ENCODE measurements around the gene WDR82. TPM values are rescaled to one million over a fixed set of nuclear protein-coding genes. Genes with fewer than 3 reads are reported as not detected.

WDR82 gene
- total RNA-seq, 1 donor from 2014 or later = 75.5 TPM

DNA sequence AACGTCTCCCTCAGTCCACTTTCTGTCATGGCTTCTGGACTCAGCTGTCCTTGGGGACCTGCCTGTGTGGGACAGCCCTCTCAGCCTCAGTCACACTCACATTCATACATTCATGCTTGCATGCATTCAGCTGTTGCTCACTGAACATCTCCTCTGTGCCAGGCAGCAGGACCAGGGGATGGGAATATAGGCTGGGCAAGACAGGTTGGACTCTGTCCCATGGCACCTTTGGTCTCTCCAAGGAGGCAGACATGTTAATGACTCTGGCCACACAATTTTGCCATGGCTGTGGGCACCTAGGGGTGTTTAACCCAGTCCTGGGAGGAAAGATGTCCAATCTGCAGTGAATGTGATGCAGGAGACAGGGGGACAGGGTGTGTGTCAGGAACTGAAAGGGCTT is 29.9 kb upstream of the WDR82 start:
- DNase-seq (ENCODE audit: low read depth in 2 of 2) = no peak

DNA sequence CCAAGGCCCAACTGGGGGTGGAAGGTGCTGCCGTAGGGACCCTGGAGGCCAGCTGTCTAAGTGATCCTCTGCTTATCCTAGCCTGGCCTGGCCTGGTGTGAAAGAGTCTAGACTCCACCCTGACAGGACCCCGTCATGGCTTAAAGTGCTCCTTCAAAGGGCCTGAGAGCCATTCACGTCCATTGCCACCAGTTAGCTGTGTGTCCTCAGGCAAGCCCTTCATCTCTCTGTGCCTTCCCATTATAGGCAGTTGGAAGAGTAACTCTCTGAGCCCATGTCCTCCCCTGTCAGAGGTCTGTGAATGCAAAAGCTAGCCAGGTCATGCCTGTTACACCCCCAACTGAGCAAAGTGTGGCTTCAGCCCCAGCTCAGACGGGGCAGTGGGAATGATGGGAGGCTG is 28.5 kb upstream of the WDR82 start:
- DNase-seq (ENCODE audit: low read depth in 2 of 2) = no peak

DNA sequence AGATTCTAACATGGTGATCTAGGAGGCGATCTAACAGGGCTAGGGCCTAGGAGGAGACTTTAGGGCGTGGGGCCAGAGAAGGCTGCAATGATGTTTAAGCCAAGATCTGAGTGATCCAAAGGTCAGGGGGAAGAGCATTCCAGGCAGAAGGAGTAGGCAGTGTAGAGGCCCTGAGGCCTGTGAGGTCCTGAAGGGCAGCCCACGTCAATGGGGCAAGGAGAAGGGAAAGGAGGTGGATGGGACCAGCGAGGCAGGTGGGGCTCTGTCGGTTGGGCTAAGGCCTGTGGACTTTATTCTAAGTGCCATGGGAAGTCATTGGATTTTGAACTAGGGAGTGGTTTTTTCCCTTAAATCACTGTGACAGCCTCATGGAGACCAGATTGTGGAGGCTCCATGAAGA is 27.5 kb upstream of the WDR82 start:
- DNase-seq (ENCODE audit: low read depth in 2 of 2) = no peak

DNA sequence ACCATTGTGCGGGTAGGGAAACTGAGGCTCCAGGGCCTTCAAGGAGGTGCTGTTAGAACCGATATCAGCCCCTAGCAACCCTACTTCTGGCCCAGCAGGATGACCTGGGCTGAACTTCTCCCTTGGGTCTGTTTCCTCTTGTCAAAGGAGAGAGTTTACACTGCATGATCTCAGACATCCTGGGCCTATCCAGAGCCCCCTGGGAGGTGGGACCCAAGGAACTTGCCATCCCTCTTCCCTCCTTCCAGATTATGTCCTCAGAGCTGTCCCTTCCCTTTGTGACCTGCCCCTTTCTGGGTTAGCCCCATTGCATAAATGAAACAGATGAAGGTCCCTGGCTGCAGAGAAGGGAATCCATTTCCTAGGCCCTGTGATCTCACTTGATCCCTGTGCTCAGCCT is 25.4 kb upstream of the WDR82 start:
- no peak for DNase-seq (ENCODE audit: low read depth in 2 of 2)

DNA sequence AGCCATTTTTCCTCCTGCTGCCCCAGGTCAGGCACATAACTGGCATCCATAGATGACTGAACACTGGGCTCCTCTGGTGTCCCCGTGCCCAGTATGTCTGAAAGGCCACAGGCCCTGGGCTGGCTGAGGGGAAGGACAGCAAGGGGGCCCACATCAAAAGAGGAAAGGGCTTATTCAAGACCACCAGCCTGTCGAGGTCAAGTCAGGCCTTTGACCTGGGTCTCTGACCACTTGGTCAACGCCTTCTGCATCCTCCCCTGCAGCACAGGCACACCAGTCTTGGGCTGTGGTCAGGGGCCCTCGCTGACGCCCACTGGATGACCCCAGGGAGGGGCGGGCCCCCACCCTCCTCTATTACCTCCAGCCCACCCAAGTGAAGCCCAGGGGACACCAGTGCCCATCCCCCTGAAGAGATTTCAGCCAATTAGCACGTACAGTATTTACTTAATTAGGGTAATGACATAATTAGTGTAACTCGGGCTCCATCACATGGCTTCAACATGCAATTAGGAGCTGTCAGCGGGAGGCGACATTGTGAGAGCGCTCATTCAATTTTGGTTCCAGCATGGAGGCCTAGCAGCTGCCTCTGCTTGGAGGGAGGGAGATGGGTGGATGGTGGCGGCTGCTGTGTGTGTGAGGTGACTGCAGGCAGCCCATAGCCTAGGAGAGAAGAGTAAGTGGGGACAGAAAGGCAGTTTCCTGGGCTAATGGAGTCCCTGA is 24.1 kb upstream of the WDR82 start:
- no peak for DNase-seq (ENCODE audit: low read depth in 2 of 2)

DNA sequence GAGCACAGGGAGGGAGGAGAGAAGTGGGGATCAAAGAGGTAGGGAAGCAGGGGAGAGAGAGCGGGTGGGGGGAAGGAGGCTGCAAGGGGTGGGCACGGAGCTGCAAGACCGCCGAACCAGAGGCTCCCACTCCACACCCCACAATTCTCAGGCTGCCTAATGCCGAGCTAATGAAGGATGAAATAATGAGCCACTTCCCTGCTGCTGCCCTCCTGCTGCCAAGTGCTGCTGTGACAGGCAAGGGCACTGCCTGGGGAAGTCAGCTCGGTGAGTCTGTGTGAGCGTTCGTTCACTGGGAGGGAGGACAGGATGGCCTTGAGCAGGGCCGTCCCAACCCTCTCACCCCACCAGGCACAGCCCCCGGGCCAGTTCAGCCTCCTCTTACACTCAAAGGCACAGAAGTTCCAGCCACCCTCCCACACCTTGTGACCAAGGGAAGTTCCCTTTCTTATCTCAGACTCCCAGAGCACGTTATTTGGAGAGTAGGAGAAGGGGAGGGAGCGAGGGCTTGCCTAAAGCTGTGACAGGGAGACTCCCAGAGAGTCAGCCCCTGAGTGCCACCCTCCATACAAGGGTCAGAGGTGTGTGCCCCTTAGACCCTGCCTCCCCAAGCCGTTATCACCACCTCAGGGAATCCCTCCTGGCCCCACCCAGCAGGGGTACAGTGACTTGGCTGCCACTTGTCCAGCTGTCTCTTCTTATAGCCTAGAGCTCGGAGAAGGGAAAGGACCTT is 21.6 kb upstream of the WDR82 start:
- peak in 1 of 2 donors; percentile 47 for DNase-seq (ENCODE audit: low read depth in 2 of 2)

DNA sequence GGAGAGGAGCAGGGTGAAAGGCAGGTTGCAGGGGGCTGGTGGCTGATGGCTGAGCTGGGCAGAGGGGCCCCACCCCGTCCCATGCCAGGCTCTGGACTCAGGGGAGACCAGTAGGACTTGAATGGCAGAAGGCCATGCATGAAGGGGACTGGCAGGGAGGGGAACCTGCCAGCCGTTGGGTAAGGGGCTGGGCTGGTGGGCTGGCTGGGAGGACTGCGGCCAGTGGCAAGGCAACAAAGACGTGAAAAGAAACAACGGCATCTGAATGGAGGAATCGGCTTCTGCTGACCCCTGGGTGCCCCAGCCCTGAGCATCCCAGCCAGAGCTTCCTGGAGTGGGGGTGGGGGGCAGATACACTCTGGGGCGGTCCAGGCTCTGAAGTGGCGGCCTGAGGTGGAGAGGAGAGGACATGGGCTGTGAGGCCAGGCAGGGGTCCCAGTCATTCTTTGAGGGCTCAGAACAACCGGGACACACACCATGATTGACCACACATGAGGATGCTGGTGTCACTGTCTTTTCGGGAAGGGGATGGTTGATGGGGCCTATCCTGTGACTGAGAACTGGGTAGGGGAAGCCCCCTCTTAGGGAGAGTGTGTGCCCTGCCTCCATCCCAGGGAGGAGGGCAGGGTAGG is 20.9 kb upstream of the WDR82 start:
- DNase-seq (ENCODE audit: low read depth in 2 of 2) = no peak

DNA sequence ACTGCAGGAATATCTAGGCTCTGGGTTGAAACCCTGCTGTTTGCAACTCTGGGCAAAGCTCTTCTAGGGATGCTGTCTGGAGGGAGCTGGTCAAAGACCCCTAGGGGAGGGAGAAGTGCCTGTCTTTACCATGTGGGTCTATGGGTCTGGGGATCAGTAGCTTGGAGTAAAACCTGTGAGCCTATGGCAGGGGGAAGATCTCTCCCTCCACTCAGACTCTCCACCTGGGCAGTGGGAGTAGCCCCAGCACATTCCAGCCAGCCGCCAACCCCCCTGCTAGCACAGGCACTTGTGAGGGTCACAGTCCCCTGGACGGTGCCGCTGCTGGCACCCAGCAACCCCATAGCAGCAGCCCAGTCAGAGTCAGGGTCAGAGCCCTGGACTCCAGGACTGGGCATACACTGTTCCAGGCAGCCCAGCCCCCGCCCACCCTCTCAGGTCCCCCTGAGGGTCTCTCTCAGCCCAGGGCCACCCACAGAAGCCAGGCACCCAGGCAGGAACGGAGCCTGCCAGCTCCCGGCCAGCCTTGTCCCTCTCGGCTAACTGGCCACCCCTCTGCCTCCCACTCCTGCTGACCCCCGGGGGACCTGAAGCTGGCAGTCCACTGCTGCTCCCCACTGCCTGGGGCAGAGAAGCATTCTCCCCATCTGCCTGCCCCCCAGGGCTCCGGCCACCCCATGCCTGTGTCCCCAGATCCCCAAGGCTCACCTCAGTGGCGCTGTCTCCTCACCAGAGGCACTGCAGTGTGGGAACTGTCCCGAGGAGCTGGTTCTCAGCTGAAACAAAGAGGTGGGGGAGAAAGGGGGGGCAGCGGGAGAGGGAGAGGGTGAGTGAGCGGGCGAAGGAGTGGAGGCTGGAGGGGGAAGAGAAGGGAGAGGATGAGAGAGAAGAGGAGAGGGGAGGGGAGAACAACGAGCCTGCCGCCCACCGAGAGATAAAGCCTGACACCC is 20.0 kb upstream of the WDR82 start:
- DNase-seq (ENCODE audit: low read depth in 2 of 2) = no peak

DNA sequence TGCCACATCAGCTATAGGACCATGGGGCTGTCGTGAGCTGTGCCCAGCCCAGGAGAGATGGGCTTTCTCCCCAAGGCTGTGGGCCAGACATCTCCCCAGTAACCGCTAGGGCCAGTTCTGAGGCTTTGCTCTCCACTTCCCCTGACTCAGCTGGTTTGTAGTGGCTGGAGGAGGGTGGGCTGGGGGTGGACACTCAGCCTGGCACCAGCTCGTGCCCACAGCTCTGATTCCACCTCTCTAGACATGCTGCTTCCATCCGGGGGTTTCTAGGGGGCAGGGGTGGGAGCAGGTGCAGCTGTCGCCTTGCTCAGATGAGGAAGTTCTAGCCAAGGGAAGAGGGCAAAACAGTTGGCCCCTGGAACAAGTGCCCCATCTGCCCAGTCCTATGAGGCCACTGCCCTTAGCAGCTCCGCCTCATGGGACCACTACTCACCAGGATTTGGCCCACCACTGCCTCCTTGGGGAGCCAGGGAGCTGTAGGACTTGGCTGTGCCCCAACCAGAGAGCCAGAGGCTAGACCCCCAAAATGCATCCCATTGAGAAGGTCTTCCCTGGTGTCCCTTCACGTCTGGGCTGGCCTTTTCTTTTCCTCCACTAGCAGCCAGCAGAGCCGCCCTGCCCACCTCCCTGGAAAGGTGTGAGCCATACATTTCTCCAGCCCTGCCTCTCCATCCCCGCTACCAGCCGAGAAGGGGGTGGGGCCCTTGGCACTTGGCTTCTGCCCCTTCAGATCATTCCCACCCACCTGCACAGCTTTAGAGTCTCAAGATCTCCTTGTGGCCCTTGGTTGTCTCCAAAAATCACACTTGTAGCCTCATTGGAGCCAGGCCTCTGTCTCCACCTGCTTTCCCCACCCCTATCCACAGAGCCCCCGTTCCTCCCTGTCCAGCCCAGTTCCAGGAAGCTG is 19.0 kb upstream of the WDR82 start:
- no peak for DNase-seq (ENCODE audit: low read depth in 2 of 2)

DNA sequence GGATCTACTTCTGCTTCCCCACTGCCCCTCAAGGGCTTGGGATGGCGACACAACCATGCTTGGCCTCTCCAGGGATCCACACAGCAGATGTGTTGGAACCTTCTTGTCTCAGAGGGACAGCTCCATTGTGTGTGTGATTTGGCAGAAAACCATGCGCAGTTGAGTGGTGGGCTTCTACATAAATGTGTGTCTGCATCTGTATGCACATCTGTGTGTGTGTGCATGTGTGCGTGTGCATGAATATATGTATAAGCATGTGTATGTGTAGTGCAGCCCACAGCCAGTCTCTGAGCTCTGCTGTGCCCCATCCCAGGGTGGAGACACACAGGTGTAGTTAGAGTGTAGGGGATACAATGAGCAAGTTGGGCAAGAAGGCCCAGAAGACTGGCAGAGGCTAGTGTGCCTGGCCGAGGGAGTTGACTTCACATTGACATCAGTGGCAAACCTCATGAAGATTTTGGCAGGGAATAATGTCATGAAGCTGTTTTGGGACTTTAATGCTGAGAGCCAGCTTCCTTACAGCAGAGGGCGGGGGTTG is 17.3 kb upstream of the WDR82 start:
- DNase-seq (ENCODE audit: low read depth in 2 of 2) = no peak

DNA sequence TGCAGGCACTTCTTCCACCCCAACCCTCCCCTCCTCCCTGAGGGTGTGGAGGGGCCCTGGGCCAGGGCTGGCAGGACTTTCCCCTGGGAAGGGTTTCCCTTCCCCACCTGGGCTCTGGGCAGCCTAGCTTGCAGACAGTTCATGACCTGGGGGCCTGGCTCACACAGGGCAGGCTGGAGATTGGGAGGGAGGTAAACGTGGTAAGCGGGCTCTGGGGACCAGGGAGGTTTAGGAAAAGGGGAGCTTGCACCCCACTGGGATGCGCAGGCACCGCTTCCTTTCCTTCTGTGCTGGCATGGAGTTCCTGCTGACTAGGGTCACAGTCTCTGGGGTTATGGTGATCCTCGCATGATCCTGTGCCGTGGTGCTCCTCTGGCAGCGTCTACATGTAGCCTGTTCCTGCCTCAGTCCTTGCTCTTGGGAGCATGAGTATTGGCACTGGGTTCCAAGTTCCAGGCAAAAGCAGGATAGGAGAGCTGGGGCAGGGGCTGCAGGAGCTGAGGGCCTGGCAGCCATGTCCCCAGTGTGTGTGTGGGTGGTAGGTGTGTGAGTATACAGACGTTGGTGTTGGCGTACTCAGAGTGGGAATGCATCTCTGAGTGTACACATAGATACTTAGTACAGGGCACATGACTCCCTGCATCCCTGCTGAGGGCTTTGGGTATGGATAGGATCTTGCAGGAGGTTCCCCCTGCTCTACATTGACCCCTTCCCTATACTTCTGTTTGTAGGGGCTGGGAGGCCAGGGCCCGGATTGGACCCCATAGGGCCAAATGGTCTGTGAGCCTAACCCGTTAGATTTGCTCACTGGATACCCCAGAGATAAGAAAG is 16.1 kb upstream of the WDR82 start:
- DNase-seq (ENCODE audit: low read depth in 2 of 2) = no peak

DNA sequence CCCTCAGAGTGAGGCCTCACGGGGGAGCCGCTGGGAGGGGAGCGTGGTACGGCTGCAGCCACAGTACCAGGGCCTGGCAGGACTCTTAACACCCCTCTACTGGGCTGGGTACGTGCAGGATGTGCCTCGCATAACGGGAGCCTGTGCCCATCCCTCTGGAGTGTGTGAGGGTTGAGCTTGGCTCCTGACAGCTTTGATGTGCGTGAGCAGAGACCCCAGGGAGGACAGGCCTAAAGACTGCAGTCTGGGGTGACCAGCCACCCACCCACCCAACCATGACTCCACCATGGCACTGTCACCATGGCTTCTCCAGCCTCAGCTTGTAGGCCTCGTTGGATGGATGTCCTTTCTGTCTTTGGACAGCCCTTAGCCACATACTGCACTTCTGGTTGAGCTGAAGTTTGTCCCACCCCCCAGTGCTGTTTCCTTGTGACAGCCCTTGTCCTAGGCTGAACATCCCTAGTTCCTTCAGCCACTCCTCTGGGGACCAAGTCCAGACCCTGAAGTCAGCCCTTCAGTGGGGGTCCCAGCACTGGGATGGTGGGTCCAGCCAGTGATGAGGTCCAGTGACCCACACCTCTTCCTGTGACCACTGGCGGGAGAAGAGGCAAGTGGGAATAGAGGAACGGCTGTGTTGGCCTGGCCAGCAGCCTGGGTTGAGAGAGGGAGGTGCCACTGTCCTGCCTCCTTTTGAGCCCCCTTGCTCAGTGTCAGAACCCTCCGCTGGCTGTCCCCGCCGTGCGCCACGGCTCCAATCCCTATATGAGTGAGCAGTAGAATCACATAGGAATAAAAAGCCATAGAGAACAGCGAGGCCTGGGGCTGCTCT is 15.3 kb upstream of the WDR82 start:
- DNase-seq (ENCODE audit: low read depth in 2 of 2) = no peak

DNA sequence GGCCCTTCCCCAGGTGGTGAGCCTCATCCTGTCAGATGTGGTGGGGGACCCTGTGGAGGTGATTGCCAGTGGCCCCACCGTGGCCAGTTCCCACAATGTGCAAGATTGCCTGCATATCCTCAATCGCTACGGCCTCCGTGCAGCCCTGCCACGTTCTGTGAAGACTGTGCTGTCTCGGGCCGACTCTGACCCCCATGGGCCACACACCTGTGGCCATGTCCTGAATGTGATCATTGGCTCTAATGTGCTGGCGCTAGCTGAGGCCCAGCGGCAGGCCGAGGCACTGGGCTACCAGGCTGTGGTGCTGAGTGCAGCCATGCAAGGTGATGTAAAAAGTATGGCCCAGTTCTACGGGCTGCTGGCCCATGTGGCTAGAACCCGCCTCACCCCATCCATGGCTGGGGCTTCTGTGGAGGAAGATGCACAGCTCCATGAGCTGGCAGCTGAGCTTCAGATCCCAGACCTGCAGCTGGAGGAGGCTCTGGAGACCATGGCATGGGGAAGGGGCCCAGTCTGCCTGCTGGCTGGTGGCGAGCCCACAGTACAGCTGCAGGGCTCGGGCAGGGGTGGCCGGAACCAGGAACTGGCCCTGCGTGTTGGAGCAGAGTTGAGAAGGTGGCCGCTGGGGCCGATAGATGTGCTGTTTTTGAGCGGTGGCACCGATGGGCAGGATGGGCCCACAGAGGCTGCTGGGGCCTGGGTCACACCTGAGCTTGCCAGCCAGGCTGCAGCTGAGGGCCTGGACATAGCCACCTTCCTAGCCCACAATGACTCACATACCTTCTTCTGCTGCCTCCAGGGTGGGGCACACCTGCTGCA is 14.0 kb upstream of the WDR82 start:
- DNase-seq (ENCODE audit: low read depth in 2 of 2) = no peak

DNA sequence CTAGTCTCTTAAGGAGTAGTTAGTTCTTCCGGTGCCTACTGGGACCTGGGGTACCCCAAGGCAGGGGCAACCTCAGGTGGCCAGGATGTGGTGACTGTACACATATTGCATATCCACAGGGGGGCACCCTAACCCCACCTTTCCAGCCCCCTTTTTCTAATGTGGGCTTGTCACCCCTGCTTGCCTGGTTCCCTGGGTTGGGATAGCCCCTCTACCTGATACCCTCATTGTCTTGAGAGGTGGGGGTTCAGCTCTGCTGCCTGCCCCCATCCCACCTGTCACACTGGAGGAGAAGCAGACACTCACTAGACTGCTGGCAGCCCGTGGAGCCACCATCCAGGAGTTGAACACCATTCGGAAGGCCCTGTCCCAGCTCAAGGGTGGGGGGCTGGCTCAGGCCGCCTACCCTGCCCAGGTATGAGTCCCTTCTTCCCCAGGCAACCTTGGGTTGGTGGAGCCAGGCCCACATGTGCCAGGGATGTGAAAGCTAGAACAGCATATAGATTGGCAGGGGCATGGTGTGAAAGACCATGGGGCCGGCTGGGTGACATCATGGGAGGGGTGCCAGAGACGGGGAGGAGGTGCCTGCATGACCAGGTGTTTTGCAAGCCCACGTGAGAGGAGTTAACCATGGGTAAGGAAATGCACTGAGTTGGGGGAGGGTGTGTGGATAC is 13.2 kb upstream of the WDR82 start:
- DNase-seq (ENCODE audit: low read depth in 2 of 2) = peak in 1 of 2 donors; percentile 42

DNA sequence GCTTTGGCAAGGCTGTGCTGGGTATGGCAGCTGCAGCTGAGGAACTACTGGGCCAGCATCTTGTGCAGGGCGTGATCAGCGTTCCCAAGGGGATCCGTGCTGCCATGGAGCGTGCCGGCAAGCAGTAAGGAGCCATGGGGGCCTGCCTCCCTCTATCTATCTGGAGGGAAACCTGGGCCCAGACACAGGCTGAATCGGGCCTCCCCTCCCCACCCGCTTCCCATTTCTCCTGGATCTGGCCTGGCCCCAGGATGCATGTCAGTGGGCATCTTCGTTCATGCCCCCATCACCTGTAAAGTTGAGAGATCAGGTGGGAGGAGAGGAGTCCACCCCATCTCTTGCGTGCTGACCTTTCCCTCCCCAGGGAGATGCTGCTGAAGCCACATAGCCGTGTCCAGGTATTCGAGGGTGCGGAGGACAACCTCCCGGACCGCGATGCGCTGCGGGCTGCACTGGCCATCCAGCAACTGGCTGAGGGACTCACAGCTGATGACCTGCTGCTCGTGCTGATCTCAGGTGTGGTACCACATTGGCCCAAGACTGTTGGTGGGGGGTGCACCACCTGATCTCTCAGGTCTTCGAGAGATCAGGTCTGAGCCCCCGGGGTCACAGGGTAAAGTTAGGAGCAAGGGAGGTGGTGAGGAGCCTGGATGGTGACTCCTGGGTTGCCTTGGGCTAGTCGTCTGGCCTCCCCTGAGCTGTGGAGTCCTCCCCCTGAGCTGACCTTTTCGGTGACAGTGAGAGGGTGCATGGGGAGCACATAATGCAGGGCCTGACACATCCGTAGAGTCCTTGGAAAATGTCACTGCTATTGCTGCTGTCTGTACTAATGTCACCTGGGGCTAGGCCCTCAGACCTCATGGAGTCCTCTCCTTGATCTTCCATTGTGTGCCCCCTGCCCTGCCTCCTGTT is 12.4 kb upstream of the WDR82 start:
- no peak for DNase-seq (ENCODE audit: low read depth in 2 of 2)

All from dermis microvascular lymphatic vessel endothelial cell (primary cell).